KMS-11 (cell line): ENCODE data around the gene THSD7A.

ENCODE experiments used
- H2AFZ ChIP-seq: fragments of 200-600 bp; sonication (generic); 2 replicates; pipeline ENCODE4 v1.6.1; 2016; ENCODE audit warnings: antibody characterized with exemption, mixed run types, low read depth
- H3K27ac ChIP-seq: fragments of 200-600 bp; sonication (generic); 2 replicates; pipeline ENCODE4 v1.6.1; 2016; ENCODE audit warnings: mild to moderate bottlenecking, mixed run types
- H3K27me3 ChIP-seq: fragments of 200-600 bp; sonication (generic); 2 replicates; pipeline ENCODE4 v1.6.1; 2017; ENCODE audit warnings: mild to moderate bottlenecking, low read depth, mixed run types, moderate library complexity; ENCODE audit not compliant: insufficient read depth
- H3K36me3 ChIP-seq: fragments of 200-600 bp; sonication (generic); 2 replicates; pipeline ENCODE4 v1.6.1; 2017; ENCODE audit warnings: mild to moderate bottlenecking, mixed run types; ENCODE audit not compliant: insufficient read depth
- H3K4me1 ChIP-seq: fragments of 200-600 bp; sonication (generic); 2 replicates; pipeline ENCODE4 v1.6.1; 2016; ENCODE audit warnings: mild to moderate bottlenecking, low read depth, mixed run types; ENCODE audit not compliant: poor library complexity, severe bottlenecking
- H3K4me2 ChIP-seq: fragments of 200-600 bp; sonication (generic); 2 replicates; pipeline ENCODE4 v1.7.0; 2016; ENCODE audit warnings: mild to moderate bottlenecking, mixed run types
- H3K4me3 ChIP-seq: fragments of 200-600 bp; sonication (generic); IDR thresholded peaks from 2 replicates; pipeline ENCODE4 v1.6.1; 2017; ENCODE audit warnings: low read depth, low read length, mixed read lengths; ENCODE audit not compliant: insufficient read depth
- H3K79me2 ChIP-seq: fragments of 200-600 bp; sonication (generic); 2 replicates; pipeline ENCODE4 v1.6.1; 2016; ENCODE audit warnings: low read depth, mixed run types; ENCODE audit not compliant: insufficient read depth
- H3K9ac ChIP-seq: fragments of 200-600 bp; sonication (generic); 2 replicates; pipeline ENCODE4 v1.6.1; 2016; ENCODE audit warnings: mild to moderate bottlenecking, mixed run types
- H4K20me1 ChIP-seq: fragments of 200-600 bp; sonication (generic); 2 replicates; pipeline ENCODE4 v1.6.1; 2016; ENCODE audit warnings: mild to moderate bottlenecking, mixed run types; ENCODE audit not compliant: insufficient read depth
- CTCF ChIP-seq: fragments of 200-600 bp; sonication (generic); conservative IDR thresholded peaks from 2 replicates; pipeline ENCODE4 v1.6.1; 2017; ENCODE audit warnings: low read depth, mild to moderate bottlenecking, antibody characterized with exemption, low read length, moderate library complexity, mixed read lengths

Gene THSD7A

GRCh38 chr7:11478882-11479281 is 353.1 kb downstream of the THSD7A start:
- Histone ChIP-seq H3K4me2 (no peak overlapping the region), H3K79me2 (no peaks in the 10 kb centered on the region), H2AFZ (no peak overlapping the region), H3K36me3 (no peaks in the 10 kb centered on the region), H3K4me3 (no peak overlapping the region), H4K20me1 (no peaks in the 10 kb centered on the region), H3K9ac (no peak overlapping the region), H3K27me3 (no peaks in the 10 kb centered on the region), H3K4me1 (no peaks in the 10 kb centered on the region), H3K27ac (no peak overlapping the region)
- no peak for TF ChIP-seq CTCF

- H3K27ac ChIP-seq = no peak overlapping the region
- no peaks in the 10 kb centered on the region for H3K4me1 ChIP-seq
- H3K27me3 ChIP-seq = no peaks in the 10 kb centered on the region
- H3K36me3 ChIP-seq = no peaks in the 10 kb centered on the region
- no peak overlapping the region for H2AFZ ChIP-seq
- no peaks in the 10 kb centered on the region for H3K79me2 ChIP-seq
- H3K9ac ChIP-seq = no peak overlapping the region
- no peaks in the 10 kb centered on the region for H4K20me1 ChIP-seq
- no peak overlapping the region for H3K4me2 ChIP-seq
- no peak for TF ChIP-seq CTCF
- no peak overlapping the region for H3K4me3 ChIP-seq
Measured at GRCh38 chr7:11478426-11478825, 353.6 kb downstream of the THSD7A start.

GRCh38 chr7:11474902-11475585 is 357.0 kb downstream of the THSD7A start:
- H3K79me2 ChIP-seq = no peaks in the 10 kb centered on the region
- H2AFZ ChIP-seq = no peak overlapping the region
- H3K9ac ChIP-seq = no peak overlapping the region
- H3K4me1 ChIP-seq = no peaks in the 10 kb centered on the region
- H4K20me1 ChIP-seq = no peaks in the 10 kb centered on the region
- H3K27ac ChIP-seq = no peak overlapping the region
- no peak overlapping the region for H3K4me2 ChIP-seq
- H3K36me3 ChIP-seq = no peaks in the 10 kb centered on the region
- H3K27me3 ChIP-seq = no peaks in the 10 kb centered on the region
- no peak for TF ChIP-seq CTCF
- no peak overlapping the region for H3K4me3 ChIP-seq

- Histone ChIP-seq H3K4me3 (no peak overlapping the region), H3K27ac (no peak overlapping the region), H3K27me3 (no peaks in the 10 kb centered on the region), H3K79me2 (no peaks in the 10 kb centered on the region), H3K9ac (no peak overlapping the region), H4K20me1 (no peaks in the 10 kb centered on the region), H3K4me1 (no peaks in the 10 kb centered on the region), H3K36me3 (no peaks in the 10 kb centered on the region), H3K4me2 (no peak overlapping the region), H2AFZ (no peak overlapping the region)
- no peak for TF ChIP-seq CTCF
Measured at GRCh38 chr7:11473807-11474424, 358.1 kb downstream of the THSD7A start.
